BJ (cell line): Measurements from ENCODE around the gene POGZ. TPM values are rescaled to one million over a fixed set of nuclear protein-coding genes. Genes with fewer than 3 reads are reported as not detected.

Experiments used
- CTCF ChIA-PET: fragments of 350-600 bp; formaldehyde crosslinking; extraction: SDS; loops from one replicate; lab custom pipeline; 2021; ENCODE audit warnings: antibody characterized with exemption, inconsistent platforms; lab: Yijun Ruan, JAX
- POLR2A ChIA-PET: fragments of 300-600 bp; sonication (Branson Sonifier 250); formaldehyde crosslinking; extraction: SDS; loops from one replicate; lab custom pipeline; 2021; ENCODE audit warnings: antibody characterized with exemption; lab: Charles Lee
- DNase-seq: peaks from one replicate; pipeline ENCODE4 v3.0.0-alpha.2; 2011; ENCODE audit warnings: low read depth
- H3K27me3 ChIP-seq: 2 replicates; pipeline ENCODE4 v1.6.0; 2011; ENCODE audit warnings: low read length; ENCODE audit not compliant: control insufficient read depth, insufficient read depth
- H3K36me3 ChIP-seq: 2 replicates; pipeline ENCODE4 v1.5.1; 2011; ENCODE audit warnings: low read length; ENCODE audit not compliant: control insufficient read depth, insufficient read depth
- H3K4me3 ChIP-seq: 2 replicates; pipeline ENCODE4 v1.5.1; 2011; ENCODE audit warnings: low read depth, mild to moderate bottlenecking, control low read depth, low read length
- polyA plus RNA-seq: library from polyadenylated mRNA; depleted of rRNA; stranded (reverse); fragments of >200 nt; gene quantifications from 2 replicates; pipeline ENCODE4 v1.2.3, GENCODE V29; 2011
- TF ChIP-seq, protein P1 (sequence below): IDR thresholded peaks from 2 replicates; pipeline ENCODE4 v1.5.1; 2011; ENCODE audit warnings: low read depth, mild to moderate bottlenecking, control low read depth, inconsistent platforms, low read length, moderate library complexity; ENCODE audit not compliant: insufficient read depth

Gene POGZ
- polyA plus RNA-seq, 1 experiment, result 37.1 TPM

DNA sequence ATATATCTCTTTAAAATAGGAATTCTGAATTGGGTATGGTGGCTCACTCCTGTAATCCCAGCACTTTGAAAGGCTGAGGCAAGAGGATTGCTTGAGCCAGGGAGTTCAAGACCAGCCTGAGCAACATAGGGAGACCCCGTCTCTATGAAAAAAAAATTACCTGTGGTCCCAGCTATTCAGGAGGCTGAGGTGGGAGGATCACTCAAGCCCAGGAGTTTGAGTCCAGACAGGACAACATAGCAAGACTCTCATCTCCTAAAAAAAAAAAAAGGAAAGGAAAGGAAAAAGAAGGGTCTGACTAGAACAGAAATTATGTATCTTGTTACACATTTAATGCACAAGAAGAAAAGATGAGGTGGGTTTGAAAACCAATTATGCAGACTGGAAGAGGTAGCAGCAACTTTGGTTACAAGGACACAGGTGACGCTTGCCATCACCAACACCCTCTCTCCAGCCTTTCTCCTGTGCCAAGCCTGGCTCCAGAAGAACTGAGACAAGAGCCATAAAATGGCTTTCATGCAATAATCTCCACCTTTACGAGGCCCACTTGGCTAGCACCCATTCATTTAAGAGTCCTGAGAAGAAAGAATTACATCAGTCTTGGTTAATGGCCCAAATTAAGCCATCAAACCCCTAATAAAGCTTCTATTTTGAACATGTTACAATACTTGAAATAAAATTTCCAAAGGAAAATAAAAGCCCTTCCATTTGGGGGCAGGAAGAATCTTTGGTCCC, 82.0 kb downstream of the POGZ start:
- H3K36me3 ChIP-seq, result no peaks in the 10 kb centered on the region
- no peak for DNase-seq
- H3K4me3 ChIP-seq, result no peak overlapping the region
- CTCF ChIA-PET, result no interaction called here
- POLR2A ChIA-PET, result no interaction called here
- TF ChIP-seq, protein P1, sequence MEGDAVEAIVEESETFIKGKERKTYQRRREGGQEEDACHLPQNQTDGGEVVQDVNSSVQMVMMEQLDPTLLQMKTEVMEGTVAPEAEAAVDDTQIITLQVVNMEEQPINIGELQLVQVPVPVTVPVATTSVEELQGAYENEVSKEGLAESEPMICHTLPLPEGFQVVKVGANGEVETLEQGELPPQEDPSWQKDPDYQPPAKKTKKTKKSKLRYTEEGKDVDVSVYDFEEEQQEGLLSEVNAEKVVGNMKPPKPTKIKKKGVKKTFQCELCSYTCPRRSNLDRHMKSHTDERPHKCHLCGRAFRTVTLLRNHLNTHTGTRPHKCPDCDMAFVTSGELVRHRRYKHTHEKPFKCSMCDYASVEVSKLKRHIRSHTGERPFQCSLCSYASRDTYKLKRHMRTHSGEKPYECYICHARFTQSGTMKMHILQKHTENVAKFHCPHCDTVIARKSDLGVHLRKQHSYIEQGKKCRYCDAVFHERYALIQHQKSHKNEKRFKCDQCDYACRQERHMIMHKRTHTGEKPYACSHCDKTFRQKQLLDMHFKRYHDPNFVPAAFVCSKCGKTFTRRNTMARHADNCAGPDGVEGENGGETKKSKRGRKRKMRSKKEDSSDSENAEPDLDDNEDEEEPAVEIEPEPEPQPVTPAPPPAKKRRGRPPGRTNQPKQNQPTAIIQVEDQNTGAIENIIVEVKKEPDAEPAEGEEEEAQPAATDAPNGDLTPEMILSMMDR, result no peak
- peaks cover 11% of the 10 kb centered on the region for H3K27me3 ChIP-seq

DNA sequence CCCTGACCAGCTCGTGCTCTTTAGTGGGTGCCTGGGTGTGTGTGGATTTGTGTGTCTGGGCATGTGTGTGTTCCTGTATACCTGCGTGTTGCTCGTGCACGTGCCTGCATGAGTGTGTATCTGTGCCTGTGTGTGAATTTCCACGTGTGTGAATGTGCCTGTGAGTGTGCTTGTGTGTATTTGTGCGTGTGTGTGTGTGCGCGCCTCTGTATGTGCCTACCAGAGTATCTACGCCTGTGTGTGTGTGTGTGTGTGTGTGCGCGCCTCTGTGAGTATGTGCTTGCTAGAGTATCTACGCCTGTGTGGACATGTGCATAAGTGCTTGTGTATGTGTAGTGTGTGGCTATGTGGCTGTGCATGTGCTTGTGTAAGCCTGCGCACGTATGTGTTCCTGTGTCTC, 86.1 kb downstream of the POGZ start:
- H3K27me3 ChIP-seq, result peaks cover 6% of the 10 kb centered on the region; the same call in 1 of the 2 replicates
- ChIA-PET CTCF (interaction anchor here (1.3 to 1.6 kb wide), 3 partner anchors 11 to 33 kb away, joined by 3 to 7 read pairs (median 5); no protein-coding TSS in a partner anchor), POLR2A (no interaction called here)
- peaks cover 3% of the 10 kb centered on the region; the same call in 1 of the 2 replicates for H3K36me3 ChIP-seq
- TF ChIP-seq, protein P1, result no peak
- H3K4me3 ChIP-seq, result no peak overlapping the region
- DNase-seq, result no peak

DNA sequence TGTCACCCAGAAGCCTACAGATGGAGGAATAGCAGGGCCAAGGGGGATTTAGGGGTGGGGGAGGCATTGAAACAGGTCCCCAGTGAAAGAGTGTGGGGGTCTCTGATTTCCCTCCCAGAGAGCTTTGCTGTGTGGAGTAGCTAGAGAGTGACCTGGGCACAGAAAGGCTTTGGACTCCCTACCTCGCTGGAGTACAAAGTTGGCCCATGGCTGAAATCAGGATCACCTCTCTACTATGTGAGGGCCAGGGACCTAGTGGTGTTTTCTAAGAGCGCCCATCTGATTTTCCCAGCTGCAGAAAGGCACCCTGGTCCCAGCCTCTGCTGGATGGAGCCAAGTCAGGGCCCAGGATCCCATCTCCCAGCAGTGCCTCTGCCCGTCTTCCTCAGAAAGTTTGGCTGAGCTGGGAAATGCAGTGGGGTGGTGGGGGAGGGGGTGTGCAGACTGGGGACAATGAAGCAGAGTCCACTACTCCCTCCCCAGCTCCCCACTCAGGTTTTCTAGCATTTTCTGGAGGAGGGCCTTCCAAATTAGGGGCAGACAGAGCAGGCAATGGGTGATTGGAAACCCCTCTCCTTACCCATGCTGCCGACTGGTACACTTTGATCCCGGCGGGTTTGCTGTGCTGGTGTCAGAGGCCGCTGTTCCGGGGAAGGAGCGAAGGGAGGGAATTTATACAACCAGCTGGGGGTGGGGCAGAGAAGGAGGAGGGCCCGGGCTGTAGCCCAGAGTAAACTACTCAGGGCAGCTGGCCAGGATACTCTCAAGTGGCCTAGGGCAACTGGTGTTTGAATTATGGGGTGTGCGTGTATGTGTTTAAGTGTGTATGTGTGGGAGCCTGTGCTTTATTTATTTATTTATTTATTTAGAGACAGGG, 87.0 kb downstream of the POGZ start, which contains the start of gene SELENBP1:
Gene SELENBP1, minus strand, starts transcription at position 648 of the 877 bp plus-strand sequence. Its CDS starts 64 bp downstream, at position 584.
- Histone ChIP-seq H3K27me3 (peaks cover 4% of the 10 kb centered on the region; the same call in 1 of the 2 replicates), H3K36me3 (peaks cover 3% of the 10 kb centered on the region; the same call in 1 of the 2 replicates), H3K4me3 (peak within 1 kb of the TSS; percentile 39)
- POLR2A ChIA-PET, result interaction anchor here (0.6 kb wide), 2 partner anchors 16 to 27 kb away, joined by 3 to 6 read pairs; partner anchors contain the start of gene PSMB4
- CTCF ChIA-PET, result interaction anchor here (1.2 to 1.6 kb wide), 3 partner anchors 20 to 71 kb away, joined by 3 to 7 read pairs (median 3); no protein-coding TSS in a partner anchor
- DNase-seq, result no peak
- TF ChIP-seq, protein P1, result no peak

DNA sequence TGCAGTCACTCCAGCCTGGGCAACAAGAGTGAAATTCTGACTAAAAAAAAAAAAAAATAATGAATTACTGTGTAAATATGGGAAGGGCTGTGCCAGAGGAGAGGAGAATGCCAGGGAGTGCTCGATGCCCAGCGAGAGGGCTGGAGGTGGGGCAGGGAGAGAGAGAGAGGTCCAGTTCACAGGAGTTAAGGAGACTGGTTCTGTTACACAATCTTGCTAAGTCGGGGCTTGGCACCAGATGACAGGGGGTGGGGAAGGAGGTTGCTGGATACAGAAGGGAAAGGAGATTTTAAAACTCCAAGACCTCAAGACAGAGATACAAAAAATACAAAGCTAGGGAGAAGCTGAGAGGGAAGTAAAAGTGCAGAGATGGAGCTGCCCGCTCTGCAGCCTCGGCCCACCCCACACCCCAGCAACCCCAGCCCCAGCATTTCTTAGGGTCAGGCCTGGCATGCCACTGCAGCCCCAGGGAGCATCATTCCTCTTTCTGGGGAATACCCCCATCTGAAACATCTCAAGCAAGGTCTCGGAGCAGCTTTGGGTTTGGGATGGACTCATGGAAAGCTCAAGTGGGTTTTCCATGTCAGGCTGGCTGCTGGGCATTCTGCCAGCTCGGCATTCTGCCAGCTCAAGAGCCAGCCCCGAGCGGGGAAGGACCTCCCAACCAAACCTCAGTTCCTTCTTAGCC, 87.8 kb downstream of the POGZ start:
- Histone ChIP-seq H3K4me3 (peak overlapping the region; percentile 39), H3K36me3 (peaks cover 3% of the 10 kb centered on the region; the same call in 1 of the 2 replicates), H3K27me3 (0 out of 2 replicates have a peak, but pooled peaks cover 1% of the 10 kb centered on the region)
- ChIA-PET POLR2A (interaction anchor here (0.6 kb wide), 2 partner anchors 16 to 28 kb away, joined by 3 to 6 read pairs; partner anchors contain the start of gene PSMB4), CTCF (interaction anchor here (1.2 to 1.6 kb wide), 3 partner anchors 21 to 71 kb away, joined by 3 to 7 read pairs (median 3); no protein-coding TSS in a partner anchor)
- TF ChIP-seq, protein P1, result no peak
- DNase-seq, result no peak
